Dermis microvascular lymphatic vessel endothelial cell (primary cell): Measurements from ENCODE around the gene KPNA1. TPM values are rescaled to one million over a fixed set of nuclear protein-coding genes. Genes with fewer than 3 reads are reported as not detected.

Source experiments
- DNase-seq, 2 donors: peaks; one replicate each; pipeline versions ENCODE4 v3.0.0 to v3.0.0-alpha.2; 2010; ENCODE audit warnings: low read depth in 2 of 2
- total RNA-seq: library from RNA; depleted of rRNA; stranded (reverse); fragments of >200 nt; gene quantifications from 2 replicates; pipeline ENCODE4 v1.2.1, GENCODE V29; 2014

The KPNA1 gene
- total RNA-seq, 1 donor from 2014 or later: 20.9 TPM

- peak; percentile 98 for DNase-seq
These were observed 98.7 kb downstream of the KPNA1 start, which contains the start of gene WDR5B for GRCh38 chr3:122415762-122416654. TSS of gene WDR5B (minus strand) at chr3:122416062. CDS start at chr3:122415528, 534 bp downstream.

GRCh38 chr3:122415104-122415744 is 99.5 kb downstream of the KPNA1 start:
- peak; percentile 14 to 56 for DNase-seq

- no peak for DNase-seq
These were observed 100.3 kb downstream of the KPNA1 start for GRCh38 chr3:122414391-122414790.

GRCh38 chr3:122410639-122411038 is 104.1 kb downstream of the KPNA1 start:
- no peak for DNase-seq

GRCh38 chr3:122410111-122410510 is 104.6 kb downstream of the KPNA1 start:
- no peak for DNase-seq

GRCh38 chr3:122409446-122409845 is 105.3 kb downstream of the KPNA1 start:
- no peak for DNase-seq

GRCh38 chr3:122407946-122408345 is 106.8 kb downstream of the KPNA1 start:
- no peak for DNase-seq

GRCh38 chr3:122406198-122406597 is 108.5 kb downstream of the KPNA1 start:
- DNase-seq: no peak

GRCh38 chr3:122405015-122405414 is 109.7 kb downstream of the KPNA1 start:
- DNase-seq: no peak

GRCh38 chr3:122403489-122403888 is 111.2 kb downstream of the KPNA1 start:
- DNase-seq: no peak

- no peak for DNase-seq
These were observed 115.8 kb downstream of the KPNA1 start for GRCh38 chr3:122398920-122399319.

GRCh38 chr3:122397201-122397600 is 117.5 kb downstream of the KPNA1 start:
- DNase-seq: no peak

- DNase-seq: no peak
These were observed 118.2 kb downstream of the KPNA1 start for GRCh38 chr3:122396511-122396910.

GRCh38 chr3:122395582-122395981 is 119.2 kb downstream of the KPNA1 start:
- no peak for DNase-seq

- DNase-seq: no peak
These were observed 120.6 kb downstream of the KPNA1 start for GRCh38 chr3:122394173-122394572.

- peak; percentile 48 to 62 for DNase-seq
These were observed 121.6 kb downstream of the KPNA1 start for GRCh38 chr3:122392868-122393844.

- DNase-seq: no peak
These were observed 122.9 kb downstream of the KPNA1 start for GRCh38 chr3:122391681-122392446.

- no peak for DNase-seq
These were observed 124.1 kb downstream of the KPNA1 start for GRCh38 chr3:122390665-122391064.

GRCh38 chr3:122389892-122390291 is 124.8 kb downstream of the KPNA1 start:
- DNase-seq: no peak

- DNase-seq: no peak
These were observed 125.5 kb downstream of the KPNA1 start for GRCh38 chr3:122389197-122389596.

GRCh38 chr3:122387709-122388108 is 127.0 kb downstream of the KPNA1 start:
- DNase-seq: no peak
